Mammary epithelial cell (primary cell): ENCODE measurements around the gene SLC30A3.

ENCODE experiments used
- CTCF ChIP-seq, 2 donors: IDR thresholded peaks in 1 of 2; conservative IDR thresholded peaks in 1 of 2; 2 replicates each; pipeline ENCODE4 v1.5.1; 2011 to 2012; ENCODE audit warnings: inconsistent platforms in 2 of 2, low read length in 2 of 2, mild to moderate bottlenecking in 2 of 2, control low read depth in 1 of 2, low read depth in 1 of 2; ENCODE audit not compliant: insufficient read depth in 1 of 2; ENCODE audit errors: extremely low read depth in 1 of 2
- EZH2 ChIP-seq: IDR thresholded peaks from 2 replicates; pipeline ENCODE4 v1.6.1; 2012; ENCODE audit warnings: low read length, inconsistent platforms, borderline replicate concordance

- no peak for TF ChIP-seq CTCF (conservative IDR thresholded peaks at IDR 0.05 in 1 of 2, IDR thresholded peaks at IDR 0.05 in 1 of 2; ENCODE audit: extremely low read depth in 1 of 2, insufficient read depth in 1 of 2, low read depth in 1 of 2, low read length in 2 of 2)
- TF ChIP-seq EZH2, result no peak
Measured at GRCh38 chr2:27225526-27225925, 37.3 kb downstream of the SLC30A3 start.
